K562 (cell line): ENCODE results near the gene DUSP23. TPM values are rescaled to one million over a fixed set of nuclear protein-coding genes. Genes with fewer than 3 reads are reported as not detected.

Experiments used
- ATF3 ChIP-seq, 2 experiments: fragments of 450-650 bp in 1 of 2; sonication (generic) in 1 of 2; formaldehyde crosslinking in 1 of 2; IDR thresholded peaks in 1 of 2; conservative IDR thresholded peaks in 1 of 2; 2 replicates each; pipeline versions ENCODE4 v1.6.1 to v1.8.1; 2016 to 2023; ENCODE audit warnings: mild to moderate bottlenecking in 2 of 2, moderate library complexity in 2 of 2, inconsistent platforms in 1 of 2, missing genetic modification reagents in 1 of 2
- ATF7 ChIP-seq: fragments of 450-650 bp; IDR thresholded peaks from 2 replicates; pipeline ENCODE4 v1.7.1; 2014; ENCODE audit warnings: mild to moderate bottlenecking, moderate library complexity
- JUND ChIP-seq, 2 experiments: IDR thresholded peaks; 2 replicates in 1 of 2; 3 replicates in 1 of 2; pipeline ENCODE4 v1.6.1; 2011; ENCODE audit warnings: borderline replicate concordance in 2 of 2, low read depth in 2 of 2, low read length in 2 of 2, improper control_type of control experiment in 1 of 2, missing biosample characterization in 1 of 2, missing genetic modification characterization in 1 of 2, missing genetic modification reagents in 1 of 2
- MAFG ChIP-seq: fragments of 450-650 bp; conservative IDR thresholded peaks from 2 replicates; pipeline ENCODE4 v1.6.1; 2016; ENCODE audit warnings: missing genetic modification characterization, missing compliant biosample characterization
- MGA ChIP-seq: fragments of 450-650 bp; IDR thresholded peaks from 2 replicates; pipeline ENCODE4 v1.6.1; 2016; ENCODE audit warnings: mild to moderate bottlenecking, moderate library complexity
- RUNX1 ChIP-seq: sonication (generic); IDR thresholded peaks from 2 replicates; pipeline ENCODE4 v1.6.1; 2016; ENCODE audit warnings: antibody characterized with exemption, low read depth
- SIX5 ChIP-seq, 2 experiments: IDR thresholded peaks; 2 replicates each; pipeline ENCODE4 v1.6.1; 2011; ENCODE audit warnings: low read length in 2 of 2, borderline replicate concordance in 1 of 2, low read depth in 1 of 2, mild to moderate bottlenecking in 1 of 2, moderate library complexity in 1 of 2; ENCODE audit not compliant: insufficient read depth in 1 of 2
- TAF9B ChIP-seq: fragments of 450-650 bp; IDR thresholded peaks from 2 replicates; pipeline ENCODE4 v1.6.1; 2018; ENCODE audit warnings: mild to moderate bottlenecking; ENCODE audit not compliant: partially characterized antibody
- TCF7L2 ChIP-seq: fragments of 150-350 bp; IDR thresholded peaks from 2 replicates; pipeline ENCODE4 v1.6.1; 2016; ENCODE audit warnings: low read depth, mild to moderate bottlenecking, low read length, moderate library complexity
- ZEB2 ChIP-seq: fragments of 450-650 bp; IDR thresholded peaks from 2 replicates; pipeline ENCODE4 v1.6.1; 2016
- polyA plus RNA-seq, 8 experiments: library from polyadenylated mRNA; depleted of rRNA in 4 of 8; stranded (reverse) in 5 of 8; unstranded in 3 of 8; fragments of >200 nt; fragmentation: Nextera tagmentation in 2 of 8; fragmentation: Illumina TruSeq in 1 of 8; extraction: Ambion mirVana in 2 of 8; extraction: Trizol in 1 of 8; gene quantifications; 2 replicates each; pipeline versions ENCODE4 v1.2.1 to v1.2.3, GENCODE V29; 2011 to 2014; ENCODE audit warnings: inconsistent platforms in 1 of 8, missing spikeins in 1 of 8
- total RNA-seq, 7 experiments: library from RNA; depleted of rRNA in 6 of 7; stranded (reverse); fragments of >200 nt in 6 of 7; fragmentation: Illumina TruSeq in 2 of 7; extraction: Trizol in 2 of 7; gene quantifications; 2 replicates each; pipeline versions ENCODE4 v1.2.1 to v1.2.3, GENCODE V29; 2011 to 2021; ENCODE audit warnings: low replicate concordance in 1 of 7

The DUSP23 gene
- total and polyA plus RNA-seq, 9 of the 15 experiments (the other 6 are each of a cell fraction or from before 2014, with no cell fraction given): 1.0 to 34.8 (median 13.7) TPM

- TF ChIP-seq MGA: 0 out of 2 replicates have a peak, but pooled peaks have one; percentile 24
- TF ChIP-seq ATF3 (IDR thresholded peaks at IDR 0.05): peak; percentile 97
- 0 out of 2 replicates have a peak, but pooled peaks have one; percentile 30 for TF ChIP-seq ATF3 (CRISPR knock-in tag; conservative IDR thresholded peaks at IDR 0.05)
- no peak for TF ChIP-seq RUNX1
- TF ChIP-seq TAF9B: peak; percentile 42
- TF ChIP-seq JUND (IDR thresholded peaks at IDR 0.05; ENCODE audit: borderline replicate concordance, low read depth, low read length): peak; percentile 95
- peak; percentile 95 for TF ChIP-seq JUND (tag; IDR thresholded peaks at IDR 0.05; ENCODE audit: borderline replicate concordance, low read depth, low read length)
- peak; percentile 89 for TF ChIP-seq MAFG (tag)
- peak; percentile 88 for TF ChIP-seq ZEB2
- TF ChIP-seq ATF7: peak; percentile 94
- peak; percentile 68 for TF ChIP-seq TCF7L2
- TF ChIP-seq SIX5 (IDR thresholded peaks at IDR 0.05; ENCODE audit: borderline replicate concordance in 1 of 2, insufficient read depth in 1 of 2, low read depth in 1 of 2, low read length in 2 of 2): no peak
Observed at GRCh38 chr1:159817276-159818041, 36.7 kb downstream of the DUSP23 start (continued).
